ENCODE measurements around the gene NEK11. TPM values are rescaled to one million over a fixed set of nuclear protein-coding genes. Genes with fewer than 3 reads are reported as not detected.

The NEK11 gene
- polyA plus RNA-seq, 3 donors: 0.31 to 0.56 (median 0.43) TPM

DNA sequence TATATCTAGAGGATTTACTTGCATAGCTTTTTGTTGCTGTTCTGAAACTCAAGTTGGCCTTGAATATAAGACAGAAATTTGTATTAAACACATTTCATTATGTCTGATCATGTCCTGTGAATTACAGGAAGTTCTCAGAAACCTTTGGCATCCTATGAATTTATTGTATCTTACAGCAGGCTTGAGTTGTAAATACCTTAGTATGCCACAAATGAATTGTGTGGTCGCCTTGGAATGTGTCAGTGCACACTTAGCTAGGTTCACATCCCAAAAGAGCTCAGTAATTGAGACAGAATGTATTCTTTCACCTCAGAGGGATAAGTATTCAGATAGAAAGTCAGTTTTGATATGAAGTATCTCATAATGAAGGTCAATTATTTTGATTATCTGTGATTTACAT is 83.4 kb downstream of the NEK11 start:
- Histone ChIP-seq H3K4me3 (replicated peaks in 1 of 3; ENCODE audit: low read depth in 2 of 3, low read length in 3 of 3) (no peak overlapping the region), H3K4me2 (replicated peaks; ENCODE audit: extremely low read depth, low read length, poor library complexity, severe bottlenecking) (no peak overlapping the region), H3K27me3 (ENCODE audit: control insufficient read depth in 2 of 2, insufficient read depth in 2 of 2, low read length in 2 of 2) (no peaks in the 10 kb centered on the region), H3K9me3 (replicated peaks in 1 of 2; ENCODE audit: control insufficient read depth in 1 of 2, insufficient read depth in 1 of 2, low read length in 2 of 2) (peaks cover 0 to under 1% of the 10 kb centered on the region in 2 donors), H3K27ac (ENCODE audit: low read depth in 1 of 2, low read length in 2 of 2) (no peak overlapping the region), H4K20me1 (ENCODE audit: insufficient read depth, low read length) (no peaks in the 10 kb centered on the region), H3K36me3 (replicated peaks in 1 of 2; ENCODE audit: control insufficient read depth in 1 of 2, insufficient read depth in 2 of 2, low read length in 2 of 2) (no peaks in the 10 kb centered on the region), H3K79me2 (ENCODE audit: insufficient read depth, low read length) (no peaks in the 10 kb centered on the region), H3K4me1 (ENCODE audit: control insufficient read depth in 1 of 2, insufficient read depth in 2 of 2, low read length in 2 of 2) (no peaks in the 10 kb centered on the region), H3K9ac (ENCODE audit: insufficient read depth, low read length, poor library complexity, severe bottlenecking) (no peak overlapping the region), H2AFZ (ENCODE audit: insufficient read depth, low read depth, low read length, poor library complexity, severe bottlenecking) (no peak overlapping the region)
- TF ChIP-seq, protein P1, sequence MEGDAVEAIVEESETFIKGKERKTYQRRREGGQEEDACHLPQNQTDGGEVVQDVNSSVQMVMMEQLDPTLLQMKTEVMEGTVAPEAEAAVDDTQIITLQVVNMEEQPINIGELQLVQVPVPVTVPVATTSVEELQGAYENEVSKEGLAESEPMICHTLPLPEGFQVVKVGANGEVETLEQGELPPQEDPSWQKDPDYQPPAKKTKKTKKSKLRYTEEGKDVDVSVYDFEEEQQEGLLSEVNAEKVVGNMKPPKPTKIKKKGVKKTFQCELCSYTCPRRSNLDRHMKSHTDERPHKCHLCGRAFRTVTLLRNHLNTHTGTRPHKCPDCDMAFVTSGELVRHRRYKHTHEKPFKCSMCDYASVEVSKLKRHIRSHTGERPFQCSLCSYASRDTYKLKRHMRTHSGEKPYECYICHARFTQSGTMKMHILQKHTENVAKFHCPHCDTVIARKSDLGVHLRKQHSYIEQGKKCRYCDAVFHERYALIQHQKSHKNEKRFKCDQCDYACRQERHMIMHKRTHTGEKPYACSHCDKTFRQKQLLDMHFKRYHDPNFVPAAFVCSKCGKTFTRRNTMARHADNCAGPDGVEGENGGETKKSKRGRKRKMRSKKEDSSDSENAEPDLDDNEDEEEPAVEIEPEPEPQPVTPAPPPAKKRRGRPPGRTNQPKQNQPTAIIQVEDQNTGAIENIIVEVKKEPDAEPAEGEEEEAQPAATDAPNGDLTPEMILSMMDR (IDR thresholded peaks at IDR 0.05): no peak
- H3K9me3 Mint-ChIP-seq: peaks cover 0 to 4% (median 0%) of the 10 kb centered on the region in 7 donors
- intact Hi-C loops (cut with micrococcal nuclease): no loop called here
- no peak overlapping the region for H3K27ac Mint-ChIP-seq
- H3K27me3 Mint-ChIP-seq (ENCODE audit: low read depth in 3 of 3): no peaks in the 10 kb centered on the region
- peaks cover 5% of the 10 kb centered on the region for H3K4me1 Mint-ChIP-seq
- no peak for DNase-seq
- H3K4me3 Mint-ChIP-seq: no peak overlapping the region
- whole genome bisulfite sequencing (ENCODE audit: insufficient coverage): 100% methylated on average over 1 of the region's 1 CpG
- no peaks in the 10 kb centered on the region for H3K36me3 Mint-ChIP-seq

DNA sequence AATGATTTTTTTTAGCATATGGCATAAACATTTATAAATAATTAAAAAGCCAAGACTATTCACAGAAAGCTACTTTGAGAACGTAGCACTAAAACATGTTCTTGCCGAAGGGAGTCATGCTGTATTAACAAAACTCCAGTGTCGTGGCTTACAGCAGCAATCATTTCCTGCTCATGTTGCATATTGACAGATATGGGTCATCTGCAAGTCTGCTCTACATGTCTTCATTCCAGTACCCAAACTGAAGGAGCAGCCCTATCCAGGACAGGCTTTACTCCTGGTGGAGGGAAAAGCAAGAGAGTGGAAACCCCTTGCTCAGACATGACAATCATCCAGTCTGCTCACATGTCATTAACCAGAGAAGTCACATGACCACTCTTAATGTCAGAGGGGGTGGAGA is 87.6 kb downstream of the NEK11 start:
- no peak overlapping the region for H3K4me3 ChIP-seq (replicated peaks in 1 of 3; ENCODE audit: low read depth in 2 of 3, low read length in 3 of 3)
- WGBS (ENCODE audit: insufficient coverage): no CpG with 5 or more reads among the region's 3 CpGs
- Mint-ChIP-seq H3K9me3 (peaks cover 0 to 6% (median 3%) of the 10 kb centered on the region in 7 donors), H3K27me3 (ENCODE audit: low read depth in 3 of 3) (no peaks in the 10 kb centered on the region), H3K27ac (no peak overlapping the region), H3K36me3 (no peaks in the 10 kb centered on the region), H3K4me3 (no peak overlapping the region), H3K4me1 (peaks cover 2% of the 10 kb centered on the region)
- no peak overlapping the region for H3K27ac ChIP-seq (ENCODE audit: low read depth in 1 of 2, low read length in 2 of 2)
- H4K20me1 ChIP-seq (ENCODE audit: insufficient read depth, low read length): no peaks in the 10 kb centered on the region
- TF ChIP-seq, protein P1 (IDR thresholded peaks at IDR 0.05): no peak
- no peaks in the 10 kb centered on the region for H3K36me3 ChIP-seq (replicated peaks in 1 of 2; ENCODE audit: control insufficient read depth in 1 of 2, insufficient read depth in 2 of 2, low read length in 2 of 2)
- H2AFZ ChIP-seq (ENCODE audit: insufficient read depth, low read depth, low read length, poor library complexity, severe bottlenecking): no peak overlapping the region
- H3K79me2 ChIP-seq (ENCODE audit: insufficient read depth, low read length): no peaks in the 10 kb centered on the region
- no peak for DNase-seq
- no peaks in the 10 kb centered on the region for H3K27me3 ChIP-seq (ENCODE audit: control insufficient read depth in 2 of 2, insufficient read depth in 2 of 2, low read length in 2 of 2)
- H3K9me3 ChIP-seq (replicated peaks in 1 of 2; ENCODE audit: control insufficient read depth in 1 of 2, insufficient read depth in 1 of 2, low read length in 2 of 2): no peaks in the 10 kb centered on the region
- no peak overlapping the region for H3K4me2 ChIP-seq (replicated peaks; ENCODE audit: extremely low read depth, low read length, poor library complexity, severe bottlenecking)
- intact Hi-C loops (cut with micrococcal nuclease): no loop called here
- H3K4me1 ChIP-seq (ENCODE audit: control insufficient read depth in 1 of 2, insufficient read depth in 2 of 2, low read length in 2 of 2): no peaks in the 10 kb centered on the region
- no peak overlapping the region for H3K9ac ChIP-seq (ENCODE audit: insufficient read depth, low read length, poor library complexity, severe bottlenecking)
